ENCODE data around the gene SH3GL1.
"Not testable (repeated sequence)": the region's sequence is repeated elsewhere in the genome, so short reads cannot be mapped to it uniquely, and the experiment has no call there.

The SH3GL1 gene

GRCh38 chr19:4338441-4339355 lies 61.6 kb downstream of the SH3GL1 start, which contains the start of gene STAP2:
Gene STAP2, minus strand, starts transcription at chr19:4338827. Its CDS starts 74 bp downstream, at chr19:4338753.
- TF ChIP-seq, protein P1, sequence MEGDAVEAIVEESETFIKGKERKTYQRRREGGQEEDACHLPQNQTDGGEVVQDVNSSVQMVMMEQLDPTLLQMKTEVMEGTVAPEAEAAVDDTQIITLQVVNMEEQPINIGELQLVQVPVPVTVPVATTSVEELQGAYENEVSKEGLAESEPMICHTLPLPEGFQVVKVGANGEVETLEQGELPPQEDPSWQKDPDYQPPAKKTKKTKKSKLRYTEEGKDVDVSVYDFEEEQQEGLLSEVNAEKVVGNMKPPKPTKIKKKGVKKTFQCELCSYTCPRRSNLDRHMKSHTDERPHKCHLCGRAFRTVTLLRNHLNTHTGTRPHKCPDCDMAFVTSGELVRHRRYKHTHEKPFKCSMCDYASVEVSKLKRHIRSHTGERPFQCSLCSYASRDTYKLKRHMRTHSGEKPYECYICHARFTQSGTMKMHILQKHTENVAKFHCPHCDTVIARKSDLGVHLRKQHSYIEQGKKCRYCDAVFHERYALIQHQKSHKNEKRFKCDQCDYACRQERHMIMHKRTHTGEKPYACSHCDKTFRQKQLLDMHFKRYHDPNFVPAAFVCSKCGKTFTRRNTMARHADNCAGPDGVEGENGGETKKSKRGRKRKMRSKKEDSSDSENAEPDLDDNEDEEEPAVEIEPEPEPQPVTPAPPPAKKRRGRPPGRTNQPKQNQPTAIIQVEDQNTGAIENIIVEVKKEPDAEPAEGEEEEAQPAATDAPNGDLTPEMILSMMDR (IDR thresholded peaks at IDR 0.05; ENCODE audit: control insufficient read depth, extremely low read depth, insufficient read depth) = no peak
- DNase-seq (ENCODE audit: low read depth) = peak; percentile 67
- H3K4me3 ChIP-seq (ENCODE audit: low read depth, low read length) = peak within 1 kb of the TSS; percentile 58

- no peak for DNase-seq (ENCODE audit: low read depth)
These were observed 62.4 kb downstream of the SH3GL1 start for GRCh38 chr19:4337906-4338440.

DNA sequence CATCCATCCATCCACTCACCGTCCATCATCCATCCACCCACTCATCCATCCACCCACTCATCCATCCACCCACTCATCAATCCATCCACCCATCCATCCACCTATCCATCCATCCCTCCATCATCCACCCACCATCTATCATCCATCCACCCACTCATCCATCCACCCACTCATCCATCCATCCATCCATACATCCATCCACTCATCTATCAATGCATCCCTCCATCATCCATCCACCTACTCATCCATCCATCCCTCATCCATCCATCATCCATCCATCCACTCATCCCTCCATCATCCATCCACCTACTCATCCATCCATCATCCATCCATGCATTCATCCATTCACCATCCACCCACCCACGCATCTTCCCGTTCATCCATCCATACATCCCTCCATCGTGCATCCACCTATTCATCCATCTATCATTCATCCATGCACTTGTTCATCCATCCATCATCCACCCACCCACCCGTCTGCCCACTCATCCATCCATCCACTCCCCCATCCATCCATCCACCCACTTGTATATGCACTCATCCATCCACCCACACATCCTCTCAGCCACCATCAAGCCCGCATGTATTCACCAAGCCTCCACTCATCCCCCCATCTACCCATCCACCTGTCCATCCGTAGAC lies 65.3 kb downstream of the SH3GL1 start:
- H3K4me3 ChIP-seq (ENCODE audit: low read depth, low read length) = no peak overlapping the region
- no peak for DNase-seq (ENCODE audit: low read depth)
- TF ChIP-seq, protein P1 (IDR thresholded peaks at IDR 0.05; ENCODE audit: control insufficient read depth, extremely low read depth, insufficient read depth) = no peak

More at GRCh38 chr19:4337906-4338440, 62.4 kb downstream of the SH3GL1 start:
- H3K4me3 ChIP-seq (ENCODE audit: low read depth, low read length) = peak overlapping the region; percentile 58
- TF ChIP-seq, protein P1 (IDR thresholded peaks at IDR 0.05; ENCODE audit: control insufficient read depth, extremely low read depth, insufficient read depth) = no peak

DNA sequence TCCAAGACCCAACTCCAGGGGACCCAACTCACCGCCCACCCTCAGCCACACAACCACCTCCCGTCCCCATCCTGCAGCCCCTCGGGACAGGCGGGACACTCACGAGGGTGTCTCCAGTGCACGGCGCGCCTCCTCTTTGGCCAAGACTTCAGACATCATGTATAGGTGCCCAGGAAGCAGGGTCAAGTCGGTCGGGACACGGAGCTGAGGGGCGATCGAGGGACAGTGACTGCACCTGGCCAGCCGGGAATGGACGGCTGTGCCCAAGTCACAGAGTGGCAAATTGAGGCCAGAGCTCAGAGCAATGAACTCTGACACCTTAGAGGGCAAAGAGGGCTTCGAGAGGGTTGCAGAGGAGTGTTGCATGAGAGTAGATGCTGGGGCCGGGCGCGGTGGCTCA lies 70.5 kb downstream of the SH3GL1 start:
- TF ChIP-seq, protein P1 (IDR thresholded peaks at IDR 0.05; ENCODE audit: control insufficient read depth, extremely low read depth, insufficient read depth) = no peak
- DNase-seq (ENCODE audit: low read depth) = no peak
- H3K4me3 ChIP-seq (ENCODE audit: low read depth, low read length) = no peak overlapping the region

DNA sequence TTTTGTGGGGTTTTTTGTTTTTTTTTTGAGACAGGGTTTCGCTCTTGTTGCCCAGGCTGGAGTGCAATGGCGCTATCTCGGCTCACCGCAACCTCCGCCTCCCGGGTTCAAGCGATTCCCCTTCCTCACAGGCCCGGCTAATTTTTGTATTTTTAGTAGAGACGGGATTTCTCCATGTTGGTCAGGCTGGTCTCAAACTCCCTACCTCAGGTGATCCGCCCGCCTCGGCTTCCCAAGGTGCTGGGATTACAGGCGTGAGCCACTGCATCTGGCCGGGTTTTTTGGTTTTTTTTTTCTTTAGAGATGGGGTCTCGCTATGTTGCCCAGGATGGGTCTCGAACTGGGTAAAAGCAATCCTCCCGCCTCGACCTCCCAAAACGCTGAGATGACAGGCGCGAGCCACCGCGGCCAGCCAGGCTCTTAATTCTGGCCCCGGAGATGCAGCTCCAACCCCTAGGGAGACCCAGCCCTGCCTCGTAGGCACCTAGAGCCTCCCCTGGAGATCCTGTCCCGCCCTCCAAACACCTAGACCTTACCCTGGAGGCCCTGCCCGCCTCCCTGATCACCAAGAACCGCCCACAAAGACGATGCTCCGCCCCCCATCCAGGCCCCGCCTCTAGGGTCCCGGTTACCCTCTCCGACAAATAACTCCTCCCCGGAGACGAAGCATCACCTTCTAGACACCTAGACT lies 71.2 kb downstream of the SH3GL1 start:
- DNase-seq (ENCODE audit: low read depth); H3K4me3 ChIP-seq (ENCODE audit: low read depth, low read length): not testable (repeated sequence)

- no peak overlapping the region for H3K4me3 ChIP-seq (ENCODE audit: low read depth, low read length)
- TF ChIP-seq, protein P1 (IDR thresholded peaks at IDR 0.05; ENCODE audit: control insufficient read depth, extremely low read depth, insufficient read depth) = no peak
- DNase-seq (ENCODE audit: low read depth) = no peak
These were observed 71.9 kb downstream of the SH3GL1 start for GRCh38 chr19:4328243-4328990.

Measured in LNCaP clone FGC (cell line).